GM23338 (cell line): ENCODE measurements around the gene TFF2.

ENCODE experiments used
- CREB1 ChIP-seq: fragments of 250-450 bp; sonication (Bioruptor Pico); IDR thresholded peaks from 2 replicates; pipeline ENCODE4 v1.5.0; 2020; ENCODE audit warnings: low read depth, mild to moderate bottlenecking, moderate library complexity
- EZH2 ChIP-seq: fragments of 200-600 bp; sonication (generic); IDR thresholded peaks from one replicate; pipeline ENCODE4 v1.8.0; 2017; ENCODE audit warnings: antibody characterized with exemption, mild to moderate bottlenecking, low read depth; ENCODE audit not compliant: unreplicated experiment
- EZH2phosphoT487 ChIP-seq: fragments of 200-600 bp; sonication (generic); IDR thresholded peaks from one replicate; pipeline ENCODE4 v1.8.1; 2018; ENCODE audit warnings: antibody characterized with exemption; ENCODE audit not compliant: unreplicated experiment
- JUNB ChIP-seq: IDR thresholded peaks from one replicate; pipeline ENCODE4 v1.6.1; 2016; ENCODE audit warnings: antibody characterized with exemption; ENCODE audit not compliant: unreplicated experiment
- NANOG ChIP-seq: IDR thresholded peaks from 2 replicates; pipeline ENCODE4 v1.6.1; 2016; ENCODE audit warnings: antibody characterized with exemption, borderline replicate concordance
- POLR2AphosphoS5 ChIP-seq: IDR thresholded peaks from 2 replicates; pipeline ENCODE4 v1.6.1; 2016; ENCODE audit warnings: antibody characterized with exemption, low read depth
- STAT1 ChIP-seq: IDR thresholded peaks from one replicate; pipeline ENCODE4 v1.6.1; 2016; ENCODE audit warnings: antibody characterized with exemption; ENCODE audit not compliant: unreplicated experiment
- ZNF114 ChIP-seq: fragments of 250-450 bp; sonication (Bioruptor Pico); IDR thresholded peaks from 2 replicates; pipeline ENCODE4 v1.5.0; 2020; ENCODE audit warnings: mild to moderate bottlenecking, moderate library complexity
- TF ChIP-seq, protein P1 (sequence below), 2 experiments: fragments of 200-600 bp in 1 of 2; sonication (generic) in 1 of 2; conservative IDR thresholded peaks; 2 replicates each; pipeline versions ENCODE4 v1.5.1 to v1.6.1; 2016 to 2017; ENCODE audit warnings: antibody characterized with exemption in 2 of 2, low read depth in 2 of 2, mild to moderate bottlenecking in 2 of 2, moderate library complexity in 1 of 2
- TF ChIP-seq, protein P2 (sequence below): IDR thresholded peaks from one replicate; pipeline ENCODE4 v1.6.1; 2018; ENCODE audit warnings: antibody characterized with exemption; ENCODE audit not compliant: unreplicated experiment
- TF ChIP-seq, protein P3 (sequence below): IDR thresholded peaks from 2 replicates; pipeline ENCODE4 v1.6.1; 2016; ENCODE audit warnings: antibody characterized with exemption

DNA sequence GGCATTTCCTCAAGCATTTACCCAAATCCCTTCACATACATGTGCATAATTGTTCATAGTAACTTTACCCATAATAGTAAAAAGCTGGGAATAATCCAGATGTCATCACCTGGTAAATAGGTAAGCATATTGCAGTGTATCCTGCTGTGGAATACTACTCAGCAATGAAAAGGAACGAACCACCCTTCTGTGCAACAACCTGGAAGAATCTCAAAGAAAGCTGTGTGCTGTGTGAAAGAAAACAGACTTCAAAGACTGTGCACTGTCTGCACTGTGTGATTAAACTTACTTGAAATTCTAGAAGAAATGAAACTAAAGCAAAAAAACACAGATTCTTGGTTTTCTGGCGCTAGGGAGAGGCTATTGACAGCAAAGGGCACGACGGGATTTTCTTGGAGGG lies 13.5 kb downstream of the TFF2 start:
- TF ChIP-seq, protein P1, sequence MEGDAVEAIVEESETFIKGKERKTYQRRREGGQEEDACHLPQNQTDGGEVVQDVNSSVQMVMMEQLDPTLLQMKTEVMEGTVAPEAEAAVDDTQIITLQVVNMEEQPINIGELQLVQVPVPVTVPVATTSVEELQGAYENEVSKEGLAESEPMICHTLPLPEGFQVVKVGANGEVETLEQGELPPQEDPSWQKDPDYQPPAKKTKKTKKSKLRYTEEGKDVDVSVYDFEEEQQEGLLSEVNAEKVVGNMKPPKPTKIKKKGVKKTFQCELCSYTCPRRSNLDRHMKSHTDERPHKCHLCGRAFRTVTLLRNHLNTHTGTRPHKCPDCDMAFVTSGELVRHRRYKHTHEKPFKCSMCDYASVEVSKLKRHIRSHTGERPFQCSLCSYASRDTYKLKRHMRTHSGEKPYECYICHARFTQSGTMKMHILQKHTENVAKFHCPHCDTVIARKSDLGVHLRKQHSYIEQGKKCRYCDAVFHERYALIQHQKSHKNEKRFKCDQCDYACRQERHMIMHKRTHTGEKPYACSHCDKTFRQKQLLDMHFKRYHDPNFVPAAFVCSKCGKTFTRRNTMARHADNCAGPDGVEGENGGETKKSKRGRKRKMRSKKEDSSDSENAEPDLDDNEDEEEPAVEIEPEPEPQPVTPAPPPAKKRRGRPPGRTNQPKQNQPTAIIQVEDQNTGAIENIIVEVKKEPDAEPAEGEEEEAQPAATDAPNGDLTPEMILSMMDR (conservative IDR thresholded peaks at IDR 0.05; ENCODE audit: low read depth in 2 of 2) = no peak
- TF ChIP-seq EZH2 (no peak), EZH2phosphoT487 (no peak), POLR2AphosphoS5 (no peak), JUNB (no peak), CREB1 (no peak), STAT1 (no peak), ZNF114 (no peak), NANOG (no peak)
- TF ChIP-seq, protein P2, sequence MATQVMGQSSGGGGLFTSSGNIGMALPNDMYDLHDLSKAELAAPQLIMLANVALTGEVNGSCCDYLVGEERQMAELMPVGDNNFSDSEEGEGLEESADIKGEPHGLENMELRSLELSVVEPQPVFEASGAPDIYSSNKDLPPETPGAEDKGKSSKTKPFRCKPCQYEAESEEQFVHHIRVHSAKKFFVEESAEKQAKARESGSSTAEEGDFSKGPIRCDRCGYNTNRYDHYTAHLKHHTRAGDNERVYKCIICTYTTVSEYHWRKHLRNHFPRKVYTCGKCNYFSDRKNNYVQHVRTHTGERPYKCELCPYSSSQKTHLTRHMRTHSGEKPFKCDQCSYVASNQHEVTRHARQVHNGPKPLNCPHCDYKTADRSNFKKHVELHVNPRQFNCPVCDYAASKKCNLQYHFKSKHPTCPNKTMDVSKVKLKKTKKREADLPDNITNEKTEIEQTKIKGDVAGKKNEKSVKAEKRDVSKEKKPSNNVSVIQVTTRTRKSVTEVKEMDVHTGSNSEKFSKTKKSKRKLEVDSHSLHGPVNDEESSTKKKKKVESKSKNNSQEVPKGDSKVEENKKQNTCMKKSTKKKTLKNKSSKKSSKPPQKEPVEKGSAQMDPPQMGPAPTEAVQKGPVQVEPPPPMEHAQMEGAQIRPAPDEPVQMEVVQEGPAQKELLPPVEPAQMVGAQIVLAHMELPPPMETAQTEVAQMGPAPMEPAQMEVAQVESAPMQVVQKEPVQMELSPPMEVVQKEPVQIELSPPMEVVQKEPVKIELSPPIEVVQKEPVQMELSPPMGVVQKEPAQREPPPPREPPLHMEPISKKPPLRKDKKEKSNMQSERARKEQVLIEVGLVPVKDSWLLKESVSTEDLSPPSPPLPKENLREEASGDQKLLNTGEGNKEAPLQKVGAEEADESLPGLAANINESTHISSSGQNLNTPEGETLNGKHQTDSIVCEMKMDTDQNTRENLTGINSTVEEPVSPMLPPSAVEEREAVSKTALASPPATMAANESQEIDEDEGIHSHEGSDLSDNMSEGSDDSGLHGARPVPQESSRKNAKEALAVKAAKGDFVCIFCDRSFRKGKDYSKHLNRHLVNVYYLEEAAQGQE = no peak
- TF ChIP-seq, protein P3, sequence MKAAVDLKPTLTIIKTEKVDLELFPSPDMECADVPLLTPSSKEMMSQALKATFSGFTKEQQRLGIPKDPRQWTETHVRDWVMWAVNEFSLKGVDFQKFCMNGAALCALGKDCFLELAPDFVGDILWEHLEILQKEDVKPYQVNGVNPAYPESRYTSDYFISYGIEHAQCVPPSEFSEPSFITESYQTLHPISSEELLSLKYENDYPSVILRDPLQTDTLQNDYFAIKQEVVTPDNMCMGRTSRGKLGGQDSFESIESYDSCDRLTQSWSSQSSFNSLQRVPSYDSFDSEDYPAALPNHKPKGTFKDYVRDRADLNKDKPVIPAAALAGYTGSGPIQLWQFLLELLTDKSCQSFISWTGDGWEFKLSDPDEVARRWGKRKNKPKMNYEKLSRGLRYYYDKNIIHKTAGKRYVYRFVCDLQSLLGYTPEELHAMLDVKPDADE = no peak
